Left lung (tissue), 10 donors: Measurements from ENCODE around the gene IL18. TPM values are rescaled to one million over a fixed set of nuclear protein-coding genes. Genes with fewer than 3 reads are reported as not detected.
"Not testable (repeated sequence)": the region's sequence is repeated elsewhere in the genome, so short reads cannot be mapped to it uniquely, and the experiment has no call there.

Source experiments
- ATAC-seq: fragments of 200-7000 bp; cut with Tn5 transposase; one replicate; pipeline ENCODE4 v1.9.1; 2020; ENCODE audit warnings: moderate library complexity
- DNase-seq, 4 donors: peaks; one replicate each; pipeline ENCODE4 v3.0.0-alpha.2; 2013 to 2020
- H3K27ac ChIP-seq, 2 donors: fragments of 200-600 bp; sonication (generic) in 1 of 2; one replicate each; pipeline versions ENCODE4 v1.5.0 to v1.8.0; 2020 to 2021
- H3K27me3 ChIP-seq, 2 donors: fragments of 200-600 bp; sonication (generic) in 1 of 2; one replicate each; pipeline versions ENCODE4 v1.5.0 to v1.8.0; 2020 to 2021
- H3K36me3 ChIP-seq, 2 donors: fragments of 200-600 bp; sonication (generic) in 1 of 2; one replicate each; pipeline versions ENCODE4 v1.5.0 to v1.8.0; 2020 to 2021
- H3K4me1 ChIP-seq, 2 donors: fragments of 200-600 bp; one replicate each; pipeline ENCODE4 v1.8.0; 2021
- H3K4me3 ChIP-seq, 2 donors: fragments of 200-600 bp; sonication (generic) in 1 of 2; one replicate each; pipeline versions ENCODE4 v1.5.0 to v1.8.0; 2020 to 2021; ENCODE audit warnings: mild to moderate bottlenecking in 1 of 2
- H3K9me3 ChIP-seq, 2 donors: fragments of 200-600 bp; sonication (generic) in 1 of 2; one replicate each; pipeline versions ENCODE4 v1.5.0 to v1.8.0; 2020 to 2021
- intact Hi-C, 2 donors: fragments of 100-400 bp; cut with DNase I; formaldehyde crosslinking; loops; one replicate each; pipeline versions ENCODE4 v1.11.2 to v1.14.2; 2022
- polyA plus RNA-seq, 6 donors: library from polyadenylated mRNA; unstranded; fragments of 120-200 nt; gene quantifications; one replicate each; pipeline ENCODE4 v1.2.1, GENCODE V29; 2013; ENCODE audit not compliant: insufficient read length in 6 of 6
- total RNA-seq, 2 donors: library from RNA; stranded (reverse); fragmentation: NEBNext Ultra II Directional; extraction: Animal tissue kit (Norgen Biotek cat#: 25700); gene quantifications; one replicate each; pipeline ENCODE4 v1.2.1, GENCODE V29; 2021
- TF ChIP-seq, protein P1 (sequence below), 2 donors: fragments of 200-600 bp; sonication (generic) in 1 of 2; IDR thresholded peaks; one replicate each; pipeline versions ENCODE4 v1.5.0 to v1.8.0; 2021; ENCODE audit warnings: antibody characterized with exemption in 2 of 2
- donor health status: DM: no; HTN: yes; CAD: no.
- donor health status: DM: no; HTN: no; CAD: no.

IL18 gene
- total and polyA plus RNA-seq, 8 donors, result 1.3 to 46.0 (median 1.6) TPM

DNA sequence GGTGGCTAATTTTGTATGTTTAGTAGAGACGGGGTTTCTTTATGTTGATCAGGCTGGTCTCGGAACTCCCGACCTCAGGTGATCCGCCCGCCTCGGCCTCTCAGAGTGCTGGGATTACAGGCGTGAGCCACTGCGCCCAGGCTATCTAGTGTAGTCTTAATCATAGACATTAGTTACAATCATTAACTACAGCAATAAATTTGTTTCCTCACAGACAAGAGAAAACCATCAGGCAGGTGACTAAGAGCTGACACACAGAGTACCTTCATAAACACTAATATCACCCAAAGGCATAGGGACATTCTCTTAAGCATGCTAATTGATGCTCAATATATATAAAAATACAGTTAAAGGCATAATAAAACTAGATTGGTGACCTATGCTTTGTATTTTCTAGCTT lies 57.8 kb downstream of the IL18 start:
- H3K36me3 ChIP-seq, result peaks cover 0 to 5% of the 10 kb centered on the region in 2 donors
- H3K27me3 ChIP-seq, result no peaks in the 10 kb centered on the region
- no peak for ATAC-seq
- H3K4me1 ChIP-seq, result peaks cover 0 to 9% of the 10 kb centered on the region in 2 donors
- H3K4me3 ChIP-seq, result no peak overlapping the region
- no peak for DNase-seq
- no peaks in the 10 kb centered on the region for H3K9me3 ChIP-seq
- H3K27ac ChIP-seq, result no peak overlapping the region
- intact Hi-C loops, result no loop called here
- TF ChIP-seq, protein P1, sequence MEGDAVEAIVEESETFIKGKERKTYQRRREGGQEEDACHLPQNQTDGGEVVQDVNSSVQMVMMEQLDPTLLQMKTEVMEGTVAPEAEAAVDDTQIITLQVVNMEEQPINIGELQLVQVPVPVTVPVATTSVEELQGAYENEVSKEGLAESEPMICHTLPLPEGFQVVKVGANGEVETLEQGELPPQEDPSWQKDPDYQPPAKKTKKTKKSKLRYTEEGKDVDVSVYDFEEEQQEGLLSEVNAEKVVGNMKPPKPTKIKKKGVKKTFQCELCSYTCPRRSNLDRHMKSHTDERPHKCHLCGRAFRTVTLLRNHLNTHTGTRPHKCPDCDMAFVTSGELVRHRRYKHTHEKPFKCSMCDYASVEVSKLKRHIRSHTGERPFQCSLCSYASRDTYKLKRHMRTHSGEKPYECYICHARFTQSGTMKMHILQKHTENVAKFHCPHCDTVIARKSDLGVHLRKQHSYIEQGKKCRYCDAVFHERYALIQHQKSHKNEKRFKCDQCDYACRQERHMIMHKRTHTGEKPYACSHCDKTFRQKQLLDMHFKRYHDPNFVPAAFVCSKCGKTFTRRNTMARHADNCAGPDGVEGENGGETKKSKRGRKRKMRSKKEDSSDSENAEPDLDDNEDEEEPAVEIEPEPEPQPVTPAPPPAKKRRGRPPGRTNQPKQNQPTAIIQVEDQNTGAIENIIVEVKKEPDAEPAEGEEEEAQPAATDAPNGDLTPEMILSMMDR (IDR thresholded peaks at IDR 0.05), result no peak

DNA sequence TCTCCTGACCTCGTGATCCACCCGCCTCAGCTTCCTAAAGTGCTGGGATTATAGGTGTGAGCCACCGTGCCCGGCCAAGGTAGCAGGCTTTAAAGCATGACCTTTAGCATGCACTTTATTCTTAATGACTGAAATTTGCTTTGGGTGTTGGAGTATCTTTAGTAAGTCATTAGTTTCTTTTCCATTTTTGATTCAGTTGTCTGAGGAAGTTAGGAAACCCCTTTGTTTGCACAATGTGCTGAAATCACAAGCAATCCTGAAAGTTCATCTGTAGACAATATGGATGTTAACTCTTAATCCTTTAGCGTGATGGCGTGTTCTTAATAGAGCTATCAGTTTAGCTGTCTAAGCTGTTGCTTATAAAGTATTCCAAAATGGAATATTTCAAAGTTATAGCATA lies 60.4 kb downstream of the IL18 start:
- TF ChIP-seq, protein P1 (IDR thresholded peaks at IDR 0.05), result no peak
- ATAC-seq (no peak), DNase-seq (no peak)
- no peak overlapping the region for H3K27ac ChIP-seq
- peaks cover 0 to 9% of the 10 kb centered on the region in 2 donors for H3K4me1 ChIP-seq
- intact Hi-C loops, result no loop called here
- H3K27me3 ChIP-seq, result no peaks in the 10 kb centered on the region
- no peaks in the 10 kb centered on the region for H3K9me3 ChIP-seq
- no peak overlapping the region for H3K4me3 ChIP-seq
- peaks cover 0 to 7% of the 10 kb centered on the region in 2 donors for H3K36me3 ChIP-seq

DNA sequence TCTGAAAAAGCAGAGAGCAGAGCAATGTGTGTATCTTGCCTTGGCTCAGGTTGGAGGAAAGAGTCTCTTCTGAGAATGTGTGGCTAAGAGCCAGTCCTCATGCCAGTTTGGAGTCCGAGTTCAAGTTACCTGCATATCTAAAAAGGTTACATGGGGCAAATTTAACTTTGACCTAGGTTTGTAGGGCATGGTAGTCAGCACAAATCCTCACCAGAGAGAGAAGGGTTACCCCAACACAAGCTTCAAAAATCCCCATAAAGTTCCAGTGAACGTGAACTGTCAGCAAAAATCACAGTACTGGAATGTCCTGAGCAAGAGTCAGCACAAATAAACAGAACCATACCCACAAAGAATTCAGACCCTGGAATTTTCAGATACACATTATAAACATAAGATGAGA lies 63.4 kb downstream of the IL18 start:
- H3K4me1 ChIP-seq, result peaks cover 0 to 9% of the 10 kb centered on the region in 2 donors
- DNase-seq (no peak), ATAC-seq (no peak)
- H3K36me3 ChIP-seq, result peaks cover 0 to 29% of the 10 kb centered on the region in 2 donors
- H3K27me3 ChIP-seq, result no peaks in the 10 kb centered on the region
- intact Hi-C loops, result no loop called here
- H3K4me3 ChIP-seq, result no peak overlapping the region
- H3K9me3 ChIP-seq, result no peaks in the 10 kb centered on the region
- H3K27ac ChIP-seq, result no peak overlapping the region
- TF ChIP-seq, protein P1 (IDR thresholded peaks at IDR 0.05), result no peak

DNA sequence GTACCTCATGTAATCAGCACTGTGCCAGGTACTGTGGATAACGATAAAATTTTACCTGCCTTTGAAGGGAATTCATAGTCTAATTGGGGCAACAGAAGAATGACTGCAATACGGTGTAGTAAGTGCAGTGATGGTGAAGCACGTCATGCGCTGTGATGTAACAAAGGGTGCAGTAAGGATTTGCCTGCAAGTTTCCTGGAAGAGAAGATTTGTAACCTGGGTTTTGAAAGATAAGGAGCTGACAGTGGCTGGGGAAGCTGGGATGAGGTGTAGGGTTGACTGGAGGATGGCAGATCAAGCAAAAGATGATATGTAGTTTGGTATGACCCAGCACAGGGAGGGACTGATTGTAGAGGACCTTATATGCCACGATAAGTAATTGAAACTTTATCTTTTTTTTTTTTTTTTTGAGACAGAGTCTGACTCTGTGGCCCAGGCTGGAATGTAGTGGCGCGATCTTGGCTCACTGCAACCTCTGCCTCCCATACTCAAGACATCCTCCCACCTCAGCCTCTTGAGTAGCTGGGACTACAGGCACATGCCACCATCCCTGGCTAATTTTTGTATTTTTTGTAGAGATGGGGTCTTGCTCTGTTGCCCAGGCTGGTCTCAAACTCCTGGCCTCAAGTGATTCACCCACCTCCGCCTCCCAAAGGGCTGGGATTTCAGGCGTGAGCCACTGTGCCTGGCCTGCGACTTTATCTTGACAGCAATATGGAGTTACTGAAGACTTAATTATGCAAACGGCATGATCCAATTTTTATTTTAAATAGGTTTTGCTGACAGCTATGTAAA lies 66.0 kb downstream of the IL18 start:
- Histone ChIP-seq H3K27me3 (no peaks in the 10 kb centered on the region), H3K4me3 (no peak overlapping the region), H3K36me3 (peaks cover 0 to 54% of the 10 kb centered on the region in 2 donors), H3K9me3 (no peaks in the 10 kb centered on the region), H3K4me1 (no peaks in the 10 kb centered on the region), H3K27ac (no peak overlapping the region)
- ATAC-seq, result no peak
- TF ChIP-seq, protein P1 (IDR thresholded peaks at IDR 0.05), result no peak
- no peak for DNase-seq
- intact Hi-C loops, result no loop called here

DNA sequence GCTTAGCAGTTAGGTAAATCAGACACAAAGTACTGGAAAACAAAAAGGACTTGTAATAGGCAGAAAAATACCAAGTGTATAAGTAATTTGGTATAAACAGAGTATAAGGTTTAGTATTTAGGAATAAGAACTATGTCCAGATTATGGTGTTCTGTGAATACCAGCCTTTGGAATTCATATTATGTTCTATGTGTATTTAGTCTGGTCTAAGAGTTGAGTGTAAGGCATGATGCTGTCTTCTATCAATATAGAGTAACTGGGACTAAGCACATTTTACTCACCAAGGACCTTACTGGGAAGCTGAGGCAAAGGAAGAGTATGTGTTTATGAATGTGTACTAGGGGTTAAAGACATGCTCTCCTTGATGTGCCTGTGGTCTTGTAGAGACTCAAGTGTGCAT lies 67.7 kb downstream of the IL18 start:
- H3K4me3 ChIP-seq, result no peak overlapping the region
- ATAC-seq (no peak), DNase-seq (no peak)
- no peaks in the 10 kb centered on the region for H3K9me3 ChIP-seq
- TF ChIP-seq, protein P1 (IDR thresholded peaks at IDR 0.05), result no peak
- no peaks in the 10 kb centered on the region for H3K4me1 ChIP-seq
- no peaks in the 10 kb centered on the region for H3K27me3 ChIP-seq
- H3K27ac ChIP-seq, result no peak overlapping the region
- peaks cover 0 to 72% of the 10 kb centered on the region in 2 donors for H3K36me3 ChIP-seq
- intact Hi-C loops, result no loop called here

DNA sequence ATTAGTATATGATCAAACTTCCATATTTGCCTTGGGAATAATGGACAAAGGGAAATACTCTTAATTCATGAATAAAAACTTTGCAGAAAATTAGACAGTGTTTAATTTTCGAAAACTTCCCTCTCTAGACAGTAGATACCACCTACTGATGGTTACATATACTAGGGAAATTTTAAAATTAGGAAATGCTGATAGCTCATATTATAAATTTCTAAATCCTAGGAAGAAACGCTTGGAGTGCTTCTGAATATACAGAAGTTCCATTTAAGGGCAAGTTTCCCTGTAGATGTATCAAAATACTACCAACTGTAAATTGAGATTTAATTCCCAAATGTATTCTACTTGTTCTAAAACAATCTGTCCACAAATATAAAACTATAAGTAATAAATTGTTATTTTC lies 68.6 kb downstream of the IL18 start:
- DNase-seq, ATAC-seq, H3K4me3 ChIP-seq, H3K27ac ChIP-seq, H3K27me3 ChIP-seq, intact Hi-C loops, H3K4me1 ChIP-seq, H3K9me3 ChIP-seq: not testable (repeated sequence)
- H3K36me3 ChIP-seq, result peaks cover 0 to 81% of the 10 kb centered on the region in 2 donors
